Activated CD8-positive, alpha-beta T cell treated with anti-CD3 and anti-CD28 coated beads for 36 hours (primary cell): ENCODE data around the gene SERPINB6. TPM values are rescaled to one million over a fixed set of nuclear protein-coding genes. Genes with fewer than 3 reads are reported as not detected.
A peak's percentile ranks its signal among the peaks of the same experiment; 100 is the strongest.

Experiments used
- ATAC-seq: fragments of 200-7000 bp; cut with Tn5 transposase; one replicate; pipeline ENCODE4 v1.10.0; 2021; ENCODE audit warnings: mild to moderate bottlenecking, moderate library complexity
- CTCF ChIA-PET: fragments of 350-600 bp; sonication (Branson Sonifier 250); formaldehyde crosslinking; loops from one replicate; lab custom pipeline; 2021; ENCODE audit warnings: antibody characterized with exemption; lab: Charles Lee
- POLR2A ChIA-PET: fragments of 350-600 bp; sonication (Branson Sonifier 250); formaldehyde crosslinking; loops from one replicate; lab custom pipeline; 2021; ENCODE audit warnings: antibody characterized with exemption; lab: Charles Lee
- DNase-seq: peaks from one replicate; pipeline ENCODE4 v3.0.0-alpha.2; 2020
- H3K27ac Mint-ChIP-seq: one replicate; pipeline ENCODE4 v1.8.0; 2021; ENCODE audit warnings: mild to moderate bottlenecking, mixed read lengths
- H3K27me3 Mint-ChIP-seq: one replicate; pipeline ENCODE4 v1.8.0; 2021; ENCODE audit warnings: mixed read lengths
- H3K36me3 Mint-ChIP-seq: one replicate; pipeline ENCODE4 v1.8.0; 2021; ENCODE audit warnings: low read depth, mixed read lengths
- H3K4me1 Mint-ChIP-seq: one replicate; pipeline ENCODE4 v1.8.0; 2021; ENCODE audit warnings: low read depth, mixed read lengths
- H3K4me3 Mint-ChIP-seq: one replicate; pipeline ENCODE4 v1.8.0; 2021; ENCODE audit warnings: mild to moderate bottlenecking, moderate library complexity, mixed read lengths
- H3K9me3 Mint-ChIP-seq: one replicate; pipeline ENCODE4 v1.8.0; 2021; ENCODE audit warnings: mixed read lengths
- CTCF ChIP-seq: fragments of 200-600 bp; IDR thresholded peaks from one replicate; pipeline ENCODE4 v1.8.0; 2022; ENCODE audit warnings: antibody characterized with exemption, mild to moderate bottlenecking
- intact Hi-C: fragments of 100-400 bp; cut with micrococcal nuclease; formaldehyde crosslinking; loops from one replicate; pipeline ENCODE4 v1.10.0; 2022
- total RNA-seq, 2 experiments: library from RNA; stranded (reverse); gene quantifications; one replicate each; pipeline ENCODE4 v1.2.3, GENCODE V29; 2021

The SERPINB6 gene
- total RNA-seq, 2 experiments from 2014 or later, result 52.2 to 53.8 TPM

- ChIA-PET POLR2A (interaction anchor here (0.6 to 1.4 kb wide), 3 partner anchors 12 to 52 kb away, joined by 3 to 5 read pairs (median 3); no protein-coding TSS in a partner anchor), CTCF (interaction anchor here (0.7 to 3.7 kb wide), 18 partner anchors 8 to 158 kb away, joined by 3 to 36 read pairs (median 4); no protein-coding TSS in a partner anchor)
- Mint-ChIP-seq H3K27ac (no peak overlapping the region), H3K36me3 (peaks cover 27% of the 10 kb centered on the region), H3K4me3 (no peak overlapping the region), H3K9me3 (no peaks in the 10 kb centered on the region), H3K4me1 (peaks cover 22% of the 10 kb centered on the region), H3K27me3 (no peaks in the 10 kb centered on the region)
- no peak for DNase-seq
- intact Hi-C loops, result no loop called here
- ATAC-seq, result no peak
- peak; percentile 46 for TF ChIP-seq CTCF
Measured at GRCh38 chr6:3001773-3002293, 30.5 kb upstream of the SERPINB6 start.

GRCh38 chr6:3001146-3001772, 29.9 kb upstream of the SERPINB6 start:
- ATAC-seq (no peak), DNase-seq (no peak)
- Mint-ChIP-seq H3K4me1 (peaks cover 22% of the 10 kb centered on the region), H3K27ac (no peak overlapping the region), H3K36me3 (peaks cover 21% of the 10 kb centered on the region), H3K9me3 (no peaks in the 10 kb centered on the region), H3K27me3 (no peaks in the 10 kb centered on the region), H3K4me3 (peak overlapping the region; percentile 81)
- intact Hi-C loops, result no loop called here
- ChIA-PET POLR2A (interaction anchor here (0.9 to 2.4 kb wide), 3 partner anchors 12 to 52 kb away, joined by 3 to 9 read pairs (median 5); no protein-coding TSS in a partner anchor), CTCF (interaction anchor here (0.7 to 3.7 kb wide), 17 partner anchors 9 to 157 kb away, joined by 3 to 36 read pairs (median 3); no protein-coding TSS in a partner anchor)
- TF ChIP-seq CTCF, result no peak

GRCh38 chr6:2999618-3000557, 28.5 kb upstream of the SERPINB6 start, which contains the start of gene NQO2:
TSS of gene NQO2 (plus strand) at chr6:2999894. CDS start at chr6:3006553, 6,659 bp downstream.
- POLR2A ChIA-PET, result interaction anchor here (0.6 to 2.4 kb wide), 10 partner anchors 10 to 158 kb away, joined by 3 to 12 read pairs (median 4); partner anchors contain the start of gene RIPK1
- no peak for TF ChIP-seq CTCF
- ATAC-seq (peak; percentile 83), DNase-seq (peak; percentile 92)
- Mint-ChIP-seq H3K4me1 (peaks cover 20% of the 10 kb centered on the region), H3K9me3 (no peaks in the 10 kb centered on the region), H3K27ac (peak within 1 kb of the TSS; percentile 94), H3K4me3 (peak within 1 kb of the TSS; percentile 83), H3K27me3 (no peaks in the 10 kb centered on the region), H3K36me3 (peaks cover 15% of the 10 kb centered on the region)
- intact Hi-C loops, result loop anchor here (2.0 kb wide), 1 partner anchor 55 kb away; no protein-coding TSS in a partner anchor
- CTCF ChIA-PET, result interaction anchor here (0.6 to 3.7 kb wide), 9 partner anchors 10 to 252 kb away, joined by 3 to 36 read pairs (median 4); no protein-coding TSS in a partner anchor

- CTCF ChIA-PET, result interaction anchor here (0.6 to 3.7 kb wide), 8 partner anchors 10 to 252 kb away, joined by 3 to 36 read pairs (median 4); no protein-coding TSS in a partner anchor
- POLR2A ChIA-PET, result interaction anchor here (0.8 to 2.4 kb wide), 6 partner anchors 9 to 77 kb away, joined by 3 to 12 read pairs (median 4); partner anchors contain the start of gene RIPK1
- H3K27ac Mint-ChIP-seq, result peak overlapping the region; percentile 94
- peaks cover 20% of the 10 kb centered on the region for H3K4me1 Mint-ChIP-seq
- H3K27me3 Mint-ChIP-seq, result no peaks in the 10 kb centered on the region
- peak overlapping the region; percentile 83 for H3K4me3 Mint-ChIP-seq
- H3K9me3 Mint-ChIP-seq, result no peaks in the 10 kb centered on the region
- peak; percentile 92 for DNase-seq
- intact Hi-C loops, result loop anchor here (2.0 kb wide), 1 partner anchor 56 kb away; no protein-coding TSS in a partner anchor
- H3K36me3 Mint-ChIP-seq, result peaks cover 8% of the 10 kb centered on the region
- no peak for TF ChIP-seq CTCF
- peak; percentile 68 for ATAC-seq
Measured at GRCh38 chr6:2998998-2999617, 27.7 kb upstream of the SERPINB6 start.
